Transverse colon (tissue), 4 donors: ENCODE measurements around the gene OOSP4A. TPM values are rescaled to one million over a fixed set of nuclear protein-coding genes. Genes with fewer than 3 reads are reported as not detected.

Experiments used
- DNase-seq: peaks from one replicate; pipeline ENCODE4 v3.0.0-alpha.2; 2019
- H3K27ac ChIP-seq, 4 donors: fragments of 200-600 bp; sonication (generic); 2 replicates each; pipeline ENCODE4 v1.5.1; 2016 to 2018; ENCODE audit warnings: inconsistent platforms in 4 of 4
- H3K27me3 ChIP-seq: fragments of 200-600 bp; sonication (generic); 2 replicates; pipeline ENCODE4 v1.5.1; 2017; ENCODE audit warnings: inconsistent platforms
- H3K36me3 ChIP-seq, 4 donors: fragments of 200-600 bp; sonication (generic); 2 replicates each; pipeline ENCODE4 v1.5.1; 2017 to 2019; ENCODE audit warnings: inconsistent platforms in 4 of 4
- H3K4me1 ChIP-seq, 4 donors: fragments of 200-600 bp; sonication (generic); 2 replicates each; pipeline ENCODE4 v1.5.1; 2017 to 2020; ENCODE audit warnings: inconsistent platforms in 4 of 4
- H3K4me3 ChIP-seq, 4 donors: fragments of 200-600 bp; sonication (generic); 1 replicate in 1 of 4; 2 replicates in 3 of 4; pipeline versions ENCODE4 v1.5.1 to v1.6.1; 2017 to 2019; ENCODE audit warnings: inconsistent platforms in 4 of 4
- H3K9me3 ChIP-seq, 2 donors: fragments of 200-600 bp; sonication (generic); 2 replicates each; pipeline ENCODE4 v1.5.1; 2017 to 2019; ENCODE audit warnings: inconsistent platforms in 2 of 2
- CTCF ChIP-seq, 5 experiments: fragments of 200-600 bp in 3 of 5; fragments of 450-650 bp in 2 of 5; sonication (generic) in 3 of 5; IDR thresholded peaks; 1 replicate in 2 of 5; 2 replicates in 3 of 5; pipeline ENCODE4 v1.5.1; 2016 to 2017; ENCODE audit warnings: antibody characterized with exemption in 5 of 5, inconsistent platforms in 3 of 5, mild to moderate bottlenecking in 2 of 5, moderate library complexity in 1 of 5
- EP300 ChIP-seq: sonication (generic); formaldehyde crosslinking; IDR thresholded peaks from one replicate; pipeline ENCODE4 v1.6.1; 2017; ENCODE audit warnings: antibody characterized with exemption, low read depth
- POLR2A ChIP-seq: fragments of 450-650 bp; IDR thresholded peaks from one replicate; pipeline ENCODE4 v1.6.1; 2016; ENCODE audit warnings: antibody characterized with exemption, mild to moderate bottlenecking, moderate library complexity
- POLR2AphosphoS5 ChIP-seq, 3 donors: sonication (generic); formaldehyde crosslinking; IDR thresholded peaks; one replicate each; pipeline ENCODE4 v1.6.1; 2016; ENCODE audit warnings: antibody characterized with exemption in 3 of 3
- WGBS, 2 donors: methylation state at CpG; one replicate each; pipeline ENCODE4 v1.1.5; 2018; ENCODE audit warnings: low coverage in 1 of 2; 5-methylcytosine and 5-hydroxymethylcytosine counted together
- in situ Hi-C, 4 donors: fragments of 200-750 bp; cut with MboI; loops; one replicate each; pipeline versions ENCODE4 v1.15.0 to v1.15.1; 2017; ENCODE audit warnings: low sequenced_read_pairs in 3 of 4, low pct_ligation_motif_present in 1 of 4, low pct_unique_long_range_greater_than_20kb in 1 of 4
- intact Hi-C: fragments of 100-400 bp; cut with DNase I; formaldehyde crosslinking; loops from one replicate; pipeline ENCODE4 v1.15.1; 2023; ENCODE audit warnings: low total_unique reads
- total RNA-seq, 4 donors: library from RNA; depleted of rRNA; stranded (reverse); fragments of >200 nt; gene quantifications; one replicate each; pipeline ENCODE4 v1.1.0, GENCODE V29; 2016

The OOSP4A gene
- total RNA-seq, 4 donors from 2014 or later = not detected

- intact Hi-C loops (no loop called here), in situ Hi-C loops (no loop called here)
- no peaks in the 10 kb centered on the region for H3K4me1 ChIP-seq
- TF ChIP-seq EP300 (no peak), POLR2A (no peak), CTCF (IDR thresholded peaks at IDR 0.05) (no peak), POLR2AphosphoS5 (IDR thresholded peaks at IDR 0.05) (no peak)
- no peak overlapping the region for H3K27ac ChIP-seq
- H3K27me3 ChIP-seq = no peaks in the 10 kb centered on the region
- no peaks in the 10 kb centered on the region for H3K36me3 ChIP-seq
- H3K9me3 ChIP-seq = peaks cover 0 to 12% of the 10 kb centered on the region in 2 donors
- no peak for DNase-seq
- WGBS, 2 donors = 70 to 83% methylated on average over 1 of the region's 1 CpG
- H3K4me3 ChIP-seq = no peak overlapping the region
Observed at GRCh38 chr11:59990421-59990820, 26.6 kb downstream of the OOSP4A start.

GRCh38 chr11:59992425-59992824 is 28.6 kb downstream of the OOSP4A start:
- 59 to 67% methylated on average over 4 to 5 of the region's 5 CpGs for WGBS, 2 donors
- Histone ChIP-seq H3K36me3 (no peaks in the 10 kb centered on the region), H3K27me3 (no peaks in the 10 kb centered on the region), H3K27ac (no peak overlapping the region), H3K4me3 (no peak overlapping the region), H3K9me3 (peaks cover 0 to 12% of the 10 kb centered on the region in 2 donors), H3K4me1 (no peaks in the 10 kb centered on the region)
- TF ChIP-seq EP300 (no peak), POLR2AphosphoS5 (IDR thresholded peaks at IDR 0.05) (no peak), POLR2A (no peak), CTCF (IDR thresholded peaks at IDR 0.05) (no peak)
- in situ Hi-C loops (no loop called here), intact Hi-C loops (no loop called here)
- no peak for DNase-seq

GRCh38 chr11:59997800-59998199 is 34.0 kb downstream of the OOSP4A start:
- no peak for DNase-seq
- Histone ChIP-seq H3K36me3 (no peaks in the 10 kb centered on the region), H3K4me1 (no peaks in the 10 kb centered on the region), H3K4me3 (no peak overlapping the region), H3K9me3 (no peaks in the 10 kb centered on the region), H3K27me3 (no peaks in the 10 kb centered on the region), H3K27ac (no peak overlapping the region)
- WGBS, 2 donors = 65 to 71% methylated on average over 2 of the region's 2 CpGs
- in situ Hi-C loops = no loop called here
- no peak for TF ChIP-seq POLR2A
- intact Hi-C loops = no loop called here

GRCh38 chr11:59999691-60000090 is 35.9 kb downstream of the OOSP4A start:
- intact Hi-C loops (no loop called here), in situ Hi-C loops (no loop called here)
- WGBS, 2 donors = 64 to 92% methylated on average over 2 to 4 of the region's 4 CpGs
- Histone ChIP-seq H3K4me1 (no peaks in the 10 kb centered on the region), H3K4me3 (no peak overlapping the region), H3K36me3 (no peaks in the 10 kb centered on the region), H3K27me3 (no peaks in the 10 kb centered on the region), H3K27ac (no peak overlapping the region), H3K9me3 (no peaks in the 10 kb centered on the region)
- no peak for TF ChIP-seq POLR2AphosphoS5 (IDR thresholded peaks at IDR 0.05)
- TF ChIP-seq CTCF (IDR thresholded peaks at IDR 0.05) = no peak
- no peak for TF ChIP-seq POLR2A
- TF ChIP-seq EP300 = no peak
- no peak for DNase-seq

GRCh38 chr11:60003729-60004128 is 39.9 kb downstream of the OOSP4A start:
- Histone ChIP-seq H3K36me3 (no peaks in the 10 kb centered on the region), H3K27ac (no peak overlapping the region), H3K9me3 (no peaks in the 10 kb centered on the region), H3K4me1 (no peaks in the 10 kb centered on the region), H3K27me3 (no peaks in the 10 kb centered on the region), H3K4me3 (no peak overlapping the region)
- TF ChIP-seq POLR2AphosphoS5 (IDR thresholded peaks at IDR 0.05) = no peak
- no peak for TF ChIP-seq CTCF (IDR thresholded peaks at IDR 0.05)
- TF ChIP-seq POLR2A = no peak
- no peak for TF ChIP-seq EP300
- WGBS, 2 donors = 72 to 80% methylated on average over 1 to 2 of the region's 2 CpGs
- intact Hi-C loops (no loop called here), in situ Hi-C loops (no loop called here)
- no peak for DNase-seq
